Measurements from ENCODE around the gene TMTC2. TPM values are rescaled to one million over a fixed set of nuclear protein-coding genes. Genes with fewer than 3 reads are reported as not detected.

The TMTC2 gene
- total RNA-seq, 6 experiments from 2014 or later: 0.74 to 1.9 (median 0.96) TPM

- Histone ChIP-seq H3K9me3 (no peaks in the 10 kb centered on the region), H3K27ac (no peak overlapping the region), H3K36me3 (no peaks in the 10 kb centered on the region), H3K4me1 (peaks cover 0 to 2% (median 0%) of the 10 kb centered on the region in 4 donors), H3K27me3 (no peaks in the 10 kb centered on the region), H3K4me3 (no peak overlapping the region)
- TF ChIP-seq CTCF (IDR thresholded peaks at IDR 0.05): no peak
- DNase-seq (no peak), ATAC-seq (no peak)
- intact Hi-C loops (cut with DNase I): no loop called here
- 32% methylated on average over 1 of the region's 1 CpG for WGBS (ENCODE audit: insufficient coverage, low coverage, low lambda C conversion rate, missing lambda C conversion rate)
Measured at GRCh38 chr12:82862069-82862841, 175.5 kb downstream of the TMTC2 start.

GRCh38 chr12:82862876-82863649, 176.4 kb downstream of the TMTC2 start:
- no peak for TF ChIP-seq POLR2A (IDR thresholded peaks at IDR 0.05)
- no peak overlapping the region for H3K4me3 ChIP-seq
- H3K27ac ChIP-seq: no peak overlapping the region
- ATAC-seq: no peak
- no peaks in the 10 kb centered on the region for H3K4me1 ChIP-seq
- no peak for DNase-seq
- intact Hi-C loops (cut with DNase I): no loop called here
- 70% methylated on average over 6 of the region's 6 CpGs for WGBS (ENCODE audit: insufficient coverage, low coverage, low lambda C conversion rate, missing lambda C conversion rate)
- no peaks in the 10 kb centered on the region for H3K27me3 ChIP-seq
- no peaks in the 10 kb centered on the region for H3K36me3 ChIP-seq
- H3K9me3 ChIP-seq: no peaks in the 10 kb centered on the region

- WGBS (ENCODE audit: insufficient coverage, low coverage, low lambda C conversion rate, missing lambda C conversion rate): 92% methylated on average over 4 of the region's 4 CpGs
- H3K27ac ChIP-seq: no peak overlapping the region
- H3K36me3 ChIP-seq: no peaks in the 10 kb centered on the region
- intact Hi-C loops (cut with DNase I): no loop called here
- no peaks in the 10 kb centered on the region for H3K4me1 ChIP-seq
- no peaks in the 10 kb centered on the region for H3K9me3 ChIP-seq
- no peak overlapping the region for H3K4me3 ChIP-seq
- no peak for ATAC-seq
- DNase-seq: no peak
- TF ChIP-seq POLR2A (IDR thresholded peaks at IDR 0.05): no peak
- H3K27me3 ChIP-seq: no peaks in the 10 kb centered on the region
Measured at GRCh38 chr12:82866227-82866775, 179.6 kb downstream of the TMTC2 start.

GRCh38 chr12:82866946-82867345, 180.2 kb downstream of the TMTC2 start:
- Histone ChIP-seq H3K4me3 (no peak overlapping the region), H3K9me3 (no peaks in the 10 kb centered on the region), H3K4me1 (no peaks in the 10 kb centered on the region), H3K27ac (no peak overlapping the region), H3K27me3 (no peaks in the 10 kb centered on the region), H3K36me3 (no peaks in the 10 kb centered on the region)
- intact Hi-C loops (cut with DNase I): no loop called here
- WGBS (ENCODE audit: insufficient coverage, low coverage, low lambda C conversion rate, missing lambda C conversion rate): 53% methylated on average over 3 of the region's 3 CpGs
- DNase-seq: no peak
- no peak for TF ChIP-seq POLR2A (IDR thresholded peaks at IDR 0.05)
- TF ChIP-seq CTCF (IDR thresholded peaks at IDR 0.05): no peak
- no peak for ATAC-seq

GRCh38 chr12:82867762-82868500, 181.2 kb downstream of the TMTC2 start:
- TF ChIP-seq POLR2A (IDR thresholded peaks at IDR 0.05) (no peak), CTCF (IDR thresholded peaks at IDR 0.05) (no peak)
- H3K27ac ChIP-seq: no peak overlapping the region
- no peaks in the 10 kb centered on the region for H3K4me1 ChIP-seq
- H3K27me3 ChIP-seq: no peaks in the 10 kb centered on the region
- no peaks in the 10 kb centered on the region for H3K36me3 ChIP-seq
- H3K4me3 ChIP-seq: no peak overlapping the region
- H3K9me3 ChIP-seq: no peaks in the 10 kb centered on the region
- ATAC-seq (no peak), DNase-seq (no peak)
- intact Hi-C loops (cut with DNase I): no loop called here
- 63% methylated on average over 6 of the region's 6 CpGs for WGBS (ENCODE audit: insufficient coverage, low coverage, low lambda C conversion rate, missing lambda C conversion rate)
